Stomach (tissue), 9 donors: ENCODE data around the gene TTLL3. TPM values are rescaled to one million over a fixed set of nuclear protein-coding genes. Genes with fewer than 3 reads are reported as not detected.

Source experiments
- DNase-seq, 2 donors: peaks; one replicate each; pipeline versions ENCODE4 v3.0.0 to v3.0.0-alpha.2; 2013 to 2019
- H3K27ac ChIP-seq, 5 donors: fragments of 200-600 bp in 4 of 5; sonication (generic) in 4 of 5; one replicate each; pipeline ENCODE4 v1.5.1; 2013 to 2019; ENCODE audit warnings: mild to moderate bottlenecking in 1 of 5, moderate library complexity in 1 of 5
- H3K27me3 ChIP-seq, 3 donors: fragments of 200-600 bp; sonication (generic); one replicate each; pipeline ENCODE4 v1.5.1; 2017 to 2019; ENCODE audit warnings: mixed run types in 1 of 3
- H3K36me3 ChIP-seq, 4 donors: fragments of 200-600 bp; sonication (generic); 1 replicate in 3 of 4; 2 replicates in 1 of 4; pipeline ENCODE4 v1.5.1; 2016 to 2019
- H3K4me1 ChIP-seq, 4 donors: fragments of 200-600 bp; sonication (generic); one replicate each; pipeline ENCODE4 v1.5.1; 2016 to 2019
- H3K4me3 ChIP-seq, 4 donors: fragments of 200-600 bp; sonication (generic) in 3 of 4; one replicate each; pipeline ENCODE4 v1.5.1; 2016 to 2019; ENCODE audit warnings: mild to moderate bottlenecking in 1 of 4
- H3K9me3 ChIP-seq, 4 donors: fragments of 200-600 bp; sonication (generic); one replicate each; pipeline ENCODE4 v1.5.1; 2016 to 2019
- CTCF ChIP-seq, 7 experiments: fragments of 450-650 bp in 4 of 7; fragments of 200-600 bp in 3 of 7; sonication (generic) in 3 of 7; IDR thresholded peaks; one replicate each; pipeline ENCODE4 v1.5.1; 2016 to 2019; ENCODE audit warnings: antibody characterized with exemption in 7 of 7, control low read depth in 2 of 7, mild to moderate bottlenecking in 1 of 7
- EP300 ChIP-seq: sonication (generic); formaldehyde crosslinking; IDR thresholded peaks from one replicate; pipeline ENCODE4 v1.6.1; 2017; ENCODE audit warnings: antibody characterized with exemption
- POLR2A ChIP-seq, 4 donors: fragments of 450-650 bp; IDR thresholded peaks; one replicate each; pipeline ENCODE4 v1.6.1; 2016; ENCODE audit warnings: antibody characterized with exemption in 4 of 4, control low read depth in 2 of 4, mild to moderate bottlenecking in 1 of 4, moderate library complexity in 1 of 4
- POLR2AphosphoS5 ChIP-seq, 3 donors: sonication (generic); formaldehyde crosslinking; IDR thresholded peaks; one replicate each; pipeline ENCODE4 v1.6.1; 2016; ENCODE audit warnings: antibody characterized with exemption in 3 of 3
- WGBS, 5 donors: extraction: QIAGEN DNeasy Blood & Tissue Kit in 3 of 5; methylation state at CpG; one replicate each; pipeline versions ENCODE4 v1.1.5 to v1.1.7; 2013 to 2018; 5-methylcytosine and 5-hydroxymethylcytosine counted together
- intact Hi-C: fragments of 100-400 bp; cut with DNase I; formaldehyde crosslinking; loops from one replicate; pipeline ENCODE4 v1.15.1; 2023; ENCODE audit warnings: low total_unique reads
- polyA plus RNA-seq, 3 donors: library from polyadenylated mRNA; stranded (reverse); fragments of 200-250 nt; gene quantifications; one replicate each; pipeline ENCODE4 v1.2.3, GENCODE V29; 2013
- total RNA-seq, 5 donors: library from RNA; depleted of rRNA; stranded (reverse); fragments of >200 nt; gene quantifications; one replicate each; pipeline versions ENCODE4 v1.1.0 to v1.2.3, GENCODE V29; 2014 to 2016
- donor health status: healthy with polysubstance abuse.
- donor health status: Bipolar disorder and iron deficiency.
- donor health status: healthy.

Gene TTLL3
- total and polyA plus RNA-seq, 8 donors = 6.7 to 593 (median 77.4) TPM

GRCh38 chr3:9792405-9793160 lies 17.5 kb upstream of the TTLL3 start, which contains the start of the genes ARPC4 and TADA3:
Gene ARPC4, plus strand, starts transcription at chr3:9793082. Its CDS starts 40 bp downstream, at chr3:9793122.
Gene TADA3, minus strand, starts transcription at chr3:9792473. Its CDS starts 1,007 bp downstream, at chr3:9791466.
- peak within 1 kb of the TSS; percentile 94 to 99 (median 98) for H3K27ac ChIP-seq
- DNase-seq = peak; percentile 92 to 98
- no peaks in the 10 kb centered on the region for H3K27me3 ChIP-seq
- intact Hi-C loops = no loop called here
- 0 to 1% (median 1%) methylated on average over 62 to 65 of the region's 65 CpGs for WGBS, 5 donors
- H3K9me3 ChIP-seq = no peaks in the 10 kb centered on the region
- peaks cover 19 to 63% (median 55%) of the 10 kb centered on the region in 4 donors for H3K36me3 ChIP-seq
- peak; percentile 45 to 75 (median 74) for TF ChIP-seq POLR2AphosphoS5 (IDR thresholded peaks at IDR 0.05)
- TF ChIP-seq CTCF (IDR thresholded peaks at IDR 0.05) = peak in 2 of 7 experiments; percentile 6 to 14
- TF ChIP-seq POLR2A (IDR thresholded peaks at IDR 0.05) = peak in 2 of 4 donors; percentile 34 to 57
- no peak for TF ChIP-seq EP300
- peak within 1 kb of the TSS; percentile 82 to 99 (median 93) for H3K4me3 ChIP-seq
- H3K4me1 ChIP-seq = peaks cover 18 to 62% (median 48%) of the 10 kb centered on the region in 4 donors

DNA sequence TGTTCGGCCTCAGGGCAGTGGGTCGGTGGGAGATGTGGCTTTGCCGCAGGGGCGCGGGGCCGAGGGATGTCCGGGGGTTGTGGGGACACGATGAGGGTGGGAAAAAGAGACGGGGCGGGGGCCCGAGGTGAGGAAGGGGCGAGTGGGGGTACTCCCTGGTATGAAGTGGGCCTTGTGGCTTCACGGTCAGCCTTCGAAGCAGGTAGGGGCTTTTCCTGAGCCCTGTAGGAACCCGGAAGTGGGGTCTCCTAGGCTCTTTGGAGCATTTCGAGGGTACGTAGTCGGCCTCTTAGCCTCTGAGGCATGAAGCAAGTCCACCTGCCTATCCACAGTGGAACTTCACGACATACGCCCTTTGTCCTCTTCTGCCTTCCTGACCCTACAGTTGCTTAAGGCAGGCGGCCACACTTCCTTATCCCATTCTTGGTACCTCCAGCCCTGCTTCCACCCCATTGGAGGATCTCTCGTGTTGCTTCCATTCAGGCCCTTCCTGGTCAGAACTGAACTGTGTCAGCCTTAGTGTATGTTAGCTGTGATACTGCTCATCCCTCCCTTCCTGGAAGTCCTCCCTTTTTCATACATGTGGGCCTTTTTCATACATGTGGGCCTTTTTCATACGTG lies 16.8 kb upstream of the TTLL3 start:
- no peaks in the 10 kb centered on the region for H3K27me3 ChIP-seq
- 0 to 2% (median 1%) methylated on average over 22 to 23 of the region's 23 CpGs for WGBS, 5 donors
- H3K9me3 ChIP-seq = no peaks in the 10 kb centered on the region
- peaks cover 25 to 63% (median 56%) of the 10 kb centered on the region in 4 donors for H3K36me3 ChIP-seq
- peaks cover 18 to 63% (median 48%) of the 10 kb centered on the region in 4 donors for H3K4me1 ChIP-seq
- H3K4me3 ChIP-seq = peak overlapping the region; percentile 82 to 99 (median 93)
- peak overlapping the region; percentile 94 to 99 (median 98) for H3K27ac ChIP-seq
- intact Hi-C loops = no loop called here
- DNase-seq = peak in 1 of 2 donors; percentile 70
- peak in 1 of 3 donors; percentile 11 for TF ChIP-seq POLR2AphosphoS5 (IDR thresholded peaks at IDR 0.05)
- TF ChIP-seq CTCF (IDR thresholded peaks at IDR 0.05) = no peak

- no peak for TF ChIP-seq POLR2A (IDR thresholded peaks at IDR 0.05)
- DNase-seq = no peak
- H3K4me3 ChIP-seq = peak overlapping the region in 2 of 4 donors; percentile 82 to 89
Measured at GRCh38 chr3:9794400-9794799, 15.7 kb upstream of the TTLL3 start.

DNA sequence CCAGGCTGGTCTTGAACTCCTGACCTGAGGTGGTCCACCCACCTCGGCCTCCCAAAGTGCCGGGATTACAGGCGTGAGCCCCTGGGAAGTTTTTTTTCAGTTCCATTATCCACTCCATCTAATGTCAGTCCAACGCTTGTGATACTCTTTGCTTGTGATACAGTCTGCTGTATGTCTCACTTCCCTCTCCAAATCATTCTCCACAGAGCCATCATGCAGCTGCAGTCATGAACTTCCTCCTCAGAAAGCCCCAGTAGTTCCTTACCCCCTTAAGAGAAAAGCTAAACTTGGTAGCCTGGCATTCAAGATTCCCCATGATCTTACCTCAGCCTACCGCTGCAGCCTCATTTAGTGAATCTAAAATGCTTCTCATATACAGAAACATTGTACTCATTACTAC lies 14.9 kb upstream of the TTLL3 start:
- no peak for TF ChIP-seq POLR2A (IDR thresholded peaks at IDR 0.05)
- Histone ChIP-seq H3K36me3 (peaks cover 28 to 63% (median 57%) of the 10 kb centered on the region in 4 donors), H3K4me1 (peaks cover 18 to 63% (median 47%) of the 10 kb centered on the region in 4 donors), H3K4me3 (no peak overlapping the region), H3K9me3 (no peaks in the 10 kb centered on the region), H3K27ac (no peak overlapping the region), H3K27me3 (no peaks in the 10 kb centered on the region)
- intact Hi-C loops = no loop called here
- 78 to 90% (median 87%) methylated on average over 5 of the region's 5 CpGs for WGBS, 5 donors
- no peak for DNase-seq

More at GRCh38 chr3:9794400-9794799, 15.7 kb upstream of the TTLL3 start:
- WGBS, 5 donors = 92 to 96% (median 95%) methylated on average over 11 of the region's 11 CpGs
- intact Hi-C loops = no loop called here
- Histone ChIP-seq H3K4me1 (peaks cover 18 to 63% (median 48%) of the 10 kb centered on the region in 4 donors), H3K9me3 (no peaks in the 10 kb centered on the region), H3K27ac (peak overlapping the region in 1 of 5 donors; percentile 98), H3K27me3 (no peaks in the 10 kb centered on the region), H3K36me3 (peaks cover 25 to 63% (median 56%) of the 10 kb centered on the region in 4 donors)

GRCh38 chr3:9797196-9797945 lies 12.7 kb upstream of the TTLL3 start:
- peaks cover 10 to 45% (median 30%) of the 10 kb centered on the region in 4 donors for H3K4me1 ChIP-seq
- H3K9me3 ChIP-seq = no peaks in the 10 kb centered on the region
- no peak overlapping the region for H3K4me3 ChIP-seq
- DNase-seq = no peak
- peaks cover 49 to 78% (median 69%) of the 10 kb centered on the region in 4 donors for H3K36me3 ChIP-seq
- intact Hi-C loops = no loop called here
- 91 to 93% (median 92%) methylated on average over 12 of the region's 12 CpGs for WGBS, 5 donors
- no peak overlapping the region for H3K27ac ChIP-seq
- no peak for TF ChIP-seq POLR2AphosphoS5 (IDR thresholded peaks at IDR 0.05)
- no peak for TF ChIP-seq POLR2A (IDR thresholded peaks at IDR 0.05)
- TF ChIP-seq CTCF (IDR thresholded peaks at IDR 0.05) = no peak
- no peak for TF ChIP-seq EP300
- no peaks in the 10 kb centered on the region for H3K27me3 ChIP-seq
